Endothelial cell of umbilical vein (primary cell): Measurements from ENCODE around the gene XYLT1.

ENCODE experiments used
- CTCF ChIP-seq, 2 donors: IDR thresholded peaks; 1 replicate in 1 of 2; 2 replicates in 1 of 2; pipeline ENCODE4 v1.5.1; 2011; ENCODE audit warnings: low read length in 2 of 2, mild to moderate bottlenecking in 2 of 2, moderate library complexity in 2 of 2, control low read depth in 1 of 2, inconsistent platforms in 1 of 2, low read depth in 1 of 2; ENCODE audit not compliant: insufficient read depth in 1 of 2; ENCODE audit errors: extremely low read depth in 1 of 2
- EZH2 ChIP-seq: IDR thresholded peaks from 2 replicates; pipeline ENCODE4 v1.6.1; 2012; ENCODE audit warnings: borderline replicate concordance, low read depth, mild to moderate bottlenecking, moderate library complexity, low read length, inconsistent platforms; ENCODE audit not compliant: severe bottlenecking
- GATA2 ChIP-seq: IDR thresholded peaks from 2 replicates; pipeline ENCODE4 v1.7.0; 2011; ENCODE audit warnings: low read depth, mild to moderate bottlenecking, moderate library complexity, mixed read lengths, low read length; ENCODE audit not compliant: insufficient read length, insufficient read depth
- JUN ChIP-seq: IDR thresholded peaks from 2 replicates; pipeline ENCODE4 v1.6.1; 2011; ENCODE audit warnings: borderline replicate concordance, low read depth; ENCODE audit not compliant: insufficient read length, insufficient read depth
- MAX ChIP-seq: IDR thresholded peaks from 2 replicates; pipeline ENCODE4 v1.6.1; 2011; ENCODE audit not compliant: insufficient read depth, insufficient read length
- MYC ChIP-seq: IDR thresholded peaks from one replicate; pipeline ENCODE4 v1.6.1; 2011; ENCODE audit warnings: mild to moderate bottlenecking, low read depth, low read length
- POLR2A ChIP-seq: IDR thresholded peaks from 2 replicates; pipeline ENCODE4 v1.6.1; 2012; ENCODE audit warnings: low read depth, mild to moderate bottlenecking, control low read depth, low read length
- POLR2AphosphoS5 ChIP-seq: IDR thresholded peaks from 2 replicates; pipeline ENCODE4 v1.6.1; 2012; ENCODE audit warnings: low read depth, mild to moderate bottlenecking, control low read depth, low read length, moderate library complexity; ENCODE audit not compliant: insufficient read depth

- TF ChIP-seq CTCF (IDR thresholded peaks at IDR 0.05; ENCODE audit: extremely low read depth in 1 of 2, insufficient read depth in 1 of 2, low read depth in 1 of 2, low read length in 2 of 2) (no peak), POLR2AphosphoS5 (no peak), EZH2 (no peak), MAX (no peak), POLR2A (no peak), JUN (no peak), GATA2 (no peak), MYC (no peak)
Measured at GRCh38 chr16:17270111-17270510, 200.6 kb downstream of the XYLT1 start.
